Peyer's patch (tissue), 4 donors: ENCODE results near the gene HDAC4. TPM values are rescaled to one million over a fixed set of nuclear protein-coding genes. Genes with fewer than 3 reads are reported as not detected.

Source experiments
- DNase-seq, 3 donors: peaks; one replicate each; pipeline ENCODE4 v3.0.0-alpha.2; 2017 to 2019
- H3K27ac ChIP-seq, 4 donors: fragments of 200-600 bp; sonication (generic); one replicate each; pipeline ENCODE4 v1.5.1; 2016 to 2019
- H3K27me3 ChIP-seq, 2 donors: fragments of 200-600 bp; sonication (generic); one replicate each; pipeline ENCODE4 v1.5.1; 2019
- H3K36me3 ChIP-seq, 3 donors: fragments of 200-600 bp; sonication (generic); one replicate each; pipeline ENCODE4 v1.5.1; 2016 to 2019
- H3K4me1 ChIP-seq, 4 donors: fragments of 200-600 bp; sonication (generic); one replicate each; pipeline ENCODE4 v1.5.1; 2016 to 2019
- H3K4me3 ChIP-seq, 4 donors: fragments of 200-600 bp; sonication (generic); 1 replicate in 3 of 4; 2 replicates in 1 of 4; pipeline ENCODE4 v1.5.1; 2016 to 2019; ENCODE audit warnings: mild to moderate bottlenecking in 1 of 4
- H3K9me3 ChIP-seq, 4 donors: fragments of 200-600 bp; sonication (generic); one replicate each; pipeline ENCODE4 v1.5.1; 2016 to 2019; ENCODE audit warnings: mild to moderate bottlenecking in 1 of 4
- POLR2A ChIP-seq, 2 donors: fragments of 450-650 bp; IDR thresholded peaks; one replicate each; pipeline ENCODE4 v1.5.1; 2017; ENCODE audit warnings: antibody characterized with exemption in 2 of 2, mild to moderate bottlenecking in 2 of 2, moderate library complexity in 2 of 2
- total RNA-seq, 4 donors: library from RNA; depleted of rRNA; stranded (reverse); fragments of >200 nt; gene quantifications; one replicate each; pipeline ENCODE4 v1.1.0, GENCODE V29; 2016
- TF ChIP-seq, protein P1 (sequence below), 6 experiments: fragments of 450-650 bp in 4 of 6; fragments of 200-600 bp in 2 of 6; sonication (generic) in 1 of 6; IDR thresholded peaks; one replicate each; pipeline ENCODE4 v1.5.1; 2017 to 2019; ENCODE audit warnings: antibody characterized with exemption in 6 of 6, mild to moderate bottlenecking in 3 of 6, moderate library complexity in 1 of 6

Gene HDAC4
- total RNA-seq, 4 donors from 2014 or later: 28.9 to 198 (median 102) TPM

- no peak for DNase-seq
- H3K27ac ChIP-seq: peak overlapping the region in 2 of 4 donors; percentile 11 to 72
- peaks cover 0 to 52% (median 0%) of the 10 kb centered on the region in 3 donors for H3K36me3 ChIP-seq
Observed at GRCh38 chr2:239110595-239111048, 290.2 kb downstream of the HDAC4 start.

DNA sequence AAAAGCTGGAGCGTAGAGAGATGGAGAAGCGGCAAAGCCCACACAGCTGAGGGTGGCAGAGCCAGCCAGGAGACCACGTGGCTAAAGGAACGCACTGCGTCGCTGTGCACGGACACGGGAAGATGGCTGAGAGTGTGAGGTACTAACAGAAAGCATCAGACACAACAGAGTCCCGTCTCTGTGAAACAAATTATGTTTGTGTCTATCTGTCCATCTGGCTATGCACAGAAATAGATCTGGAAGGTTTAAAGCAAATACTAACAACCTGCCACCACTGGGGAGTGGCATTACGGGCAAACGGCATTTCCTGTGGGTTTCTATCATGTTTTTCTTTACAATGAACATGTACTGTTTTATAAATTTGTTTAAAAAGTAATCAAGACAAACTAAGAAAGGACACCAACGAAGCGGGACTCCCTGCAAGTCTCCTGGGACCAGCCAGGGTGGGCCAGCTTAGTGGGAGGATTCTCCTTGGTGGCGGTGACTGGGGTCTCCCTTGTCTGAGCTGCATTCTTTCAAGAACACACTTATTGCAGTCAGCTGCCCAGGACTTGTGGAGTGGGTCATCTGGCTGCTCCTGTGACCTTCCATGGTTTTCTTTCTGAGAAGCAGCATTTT, 290.8 kb downstream of the HDAC4 start:
- TF ChIP-seq, protein P1, sequence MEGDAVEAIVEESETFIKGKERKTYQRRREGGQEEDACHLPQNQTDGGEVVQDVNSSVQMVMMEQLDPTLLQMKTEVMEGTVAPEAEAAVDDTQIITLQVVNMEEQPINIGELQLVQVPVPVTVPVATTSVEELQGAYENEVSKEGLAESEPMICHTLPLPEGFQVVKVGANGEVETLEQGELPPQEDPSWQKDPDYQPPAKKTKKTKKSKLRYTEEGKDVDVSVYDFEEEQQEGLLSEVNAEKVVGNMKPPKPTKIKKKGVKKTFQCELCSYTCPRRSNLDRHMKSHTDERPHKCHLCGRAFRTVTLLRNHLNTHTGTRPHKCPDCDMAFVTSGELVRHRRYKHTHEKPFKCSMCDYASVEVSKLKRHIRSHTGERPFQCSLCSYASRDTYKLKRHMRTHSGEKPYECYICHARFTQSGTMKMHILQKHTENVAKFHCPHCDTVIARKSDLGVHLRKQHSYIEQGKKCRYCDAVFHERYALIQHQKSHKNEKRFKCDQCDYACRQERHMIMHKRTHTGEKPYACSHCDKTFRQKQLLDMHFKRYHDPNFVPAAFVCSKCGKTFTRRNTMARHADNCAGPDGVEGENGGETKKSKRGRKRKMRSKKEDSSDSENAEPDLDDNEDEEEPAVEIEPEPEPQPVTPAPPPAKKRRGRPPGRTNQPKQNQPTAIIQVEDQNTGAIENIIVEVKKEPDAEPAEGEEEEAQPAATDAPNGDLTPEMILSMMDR (IDR thresholded peaks at IDR 0.05): no peak
- TF ChIP-seq POLR2A (IDR thresholded peaks at IDR 0.05): no peak
- no peaks in the 10 kb centered on the region for H3K27me3 ChIP-seq
- H3K4me1 ChIP-seq: peaks cover 0 to 19% (median 0%) of the 10 kb centered on the region in 4 donors
- no peak overlapping the region for H3K4me3 ChIP-seq
- H3K27ac ChIP-seq: peak overlapping the region in 1 of 4 donors; percentile 72
- H3K36me3 ChIP-seq: peaks cover 0 to 58% (median 0%) of the 10 kb centered on the region in 3 donors
- DNase-seq: no peak
- no peaks in the 10 kb centered on the region for H3K9me3 ChIP-seq

More at GRCh38 chr2:239110595-239111048, 290.2 kb downstream of the HDAC4 start:
- Histone ChIP-seq H3K9me3 (no peaks in the 10 kb centered on the region), H3K27me3 (no peaks in the 10 kb centered on the region), H3K4me3 (no peak overlapping the region), H3K4me1 (peaks cover 0 to 19% (median 0%) of the 10 kb centered on the region in 4 donors)
- TF ChIP-seq, protein P1 (IDR thresholded peaks at IDR 0.05): no peak
- no peak for TF ChIP-seq POLR2A (IDR thresholded peaks at IDR 0.05)

DNA sequence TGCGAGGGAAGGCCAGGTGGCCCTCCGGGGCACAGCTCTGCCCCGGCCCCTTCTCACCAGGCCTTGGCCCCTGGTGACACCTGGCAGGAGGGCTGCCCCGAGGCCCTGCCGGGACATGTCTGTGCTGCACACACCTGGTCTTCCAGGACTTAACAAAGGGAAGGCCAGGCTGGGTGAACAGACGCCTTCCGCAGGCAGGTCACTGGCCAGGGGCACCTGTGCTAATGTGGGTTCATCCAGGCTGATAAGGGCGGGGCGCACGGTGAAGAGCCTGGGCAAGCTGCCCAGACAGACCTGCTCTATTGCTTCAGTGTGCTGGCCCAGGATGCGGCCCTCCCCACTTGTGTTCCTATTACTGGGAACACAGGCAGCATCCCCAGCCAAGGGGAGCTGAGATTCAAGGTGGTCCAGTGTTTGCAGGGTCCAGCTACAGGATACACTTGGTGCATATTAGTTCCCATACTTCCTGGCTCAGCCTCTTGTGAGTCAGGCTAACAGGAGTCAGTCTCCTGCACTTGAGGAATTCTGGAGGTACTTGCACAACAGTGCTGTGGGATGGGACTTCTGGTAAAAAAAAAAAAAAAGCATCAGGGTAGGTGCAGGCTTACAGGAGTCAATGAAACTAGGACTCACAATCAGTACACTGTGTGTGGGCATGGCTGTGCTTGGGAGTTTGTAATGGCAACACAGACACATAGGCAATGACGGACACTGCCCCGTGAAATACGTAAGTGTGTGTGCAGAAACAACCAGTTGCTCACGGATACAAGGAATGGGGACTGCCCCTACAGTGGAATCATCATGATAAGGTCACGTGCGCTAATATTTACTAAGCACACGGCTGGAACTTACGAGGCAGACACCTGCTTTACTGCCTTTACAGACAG, 291.5 kb downstream of the HDAC4 start:
- peak overlapping the region in 2 of 4 donors; percentile 49 to 72 for H3K27ac ChIP-seq
- H3K27me3 ChIP-seq: no peaks in the 10 kb centered on the region
- peaks cover 0 to 65% (median 0%) of the 10 kb centered on the region in 3 donors for H3K36me3 ChIP-seq
- peak in 2 of 3 donors; percentile 72 to 80 for DNase-seq
- H3K4me3 ChIP-seq: no peak overlapping the region
- H3K4me1 ChIP-seq: peaks cover 0 to 19% (median 0%) of the 10 kb centered on the region in 4 donors
- no peak for TF ChIP-seq POLR2A (IDR thresholded peaks at IDR 0.05)
- TF ChIP-seq, protein P1 (IDR thresholded peaks at IDR 0.05): no peak
- no peaks in the 10 kb centered on the region for H3K9me3 ChIP-seq

DNA sequence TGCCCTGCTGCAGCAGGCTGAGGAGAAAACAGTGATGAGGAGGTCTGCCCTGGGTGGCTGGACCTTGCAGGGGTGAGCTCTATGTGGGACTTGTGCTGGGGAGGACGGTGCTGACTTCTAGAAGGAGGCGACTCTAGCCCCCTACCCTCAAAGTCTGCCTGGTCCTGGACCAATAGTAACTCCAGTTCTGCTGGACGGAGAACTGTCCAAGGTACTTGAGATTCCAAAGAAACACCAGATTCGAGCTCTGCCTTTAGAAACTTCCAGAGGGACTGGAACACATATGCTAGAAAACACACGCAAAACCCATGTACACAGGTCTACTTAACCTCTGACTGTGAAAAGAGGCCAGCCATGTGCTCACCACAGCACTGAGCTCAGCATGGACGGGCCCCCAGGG, 292.4 kb downstream of the HDAC4 start:
- Histone ChIP-seq H3K36me3 (peaks cover 0 to 72% (median 0%) of the 10 kb centered on the region in 3 donors), H3K4me1 (peaks cover 0 to 13% (median 0%) of the 10 kb centered on the region in 4 donors), H3K27me3 (no peaks in the 10 kb centered on the region), H3K9me3 (no peaks in the 10 kb centered on the region), H3K4me3 (no peak overlapping the region), H3K27ac (peak overlapping the region in 2 of 4 donors; percentile 49 to 72)
- no peak for TF ChIP-seq POLR2A (IDR thresholded peaks at IDR 0.05)
- TF ChIP-seq, protein P1 (IDR thresholded peaks at IDR 0.05): no peak
- no peak for DNase-seq

DNA sequence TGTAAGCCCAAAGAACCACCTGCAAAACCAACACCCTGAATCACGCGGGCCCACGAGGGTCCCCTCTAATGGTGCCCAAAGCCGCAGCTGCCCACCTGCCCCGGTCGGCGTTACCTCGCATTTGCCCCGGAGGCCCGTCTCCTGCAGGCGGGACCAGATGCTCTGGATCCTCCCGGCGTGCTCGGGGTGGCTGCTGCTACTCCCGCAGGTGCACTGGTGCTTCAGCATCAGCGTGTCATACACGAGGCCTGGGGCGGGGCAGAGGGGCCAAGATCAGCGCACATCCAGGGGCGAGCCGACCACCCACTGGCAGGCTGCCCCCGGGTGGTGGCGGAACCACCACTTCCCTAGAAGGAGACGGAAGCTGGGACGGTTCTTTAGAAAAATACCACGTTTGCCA, 292.9 kb downstream of the HDAC4 start:
- H3K4me3 ChIP-seq: no peak overlapping the region
- no peak for DNase-seq
- no peak overlapping the region for H3K27ac ChIP-seq
- H3K27me3 ChIP-seq: no peaks in the 10 kb centered on the region
- H3K9me3 ChIP-seq: no peaks in the 10 kb centered on the region
- H3K36me3 ChIP-seq: peaks cover 0 to 78% (median 0%) of the 10 kb centered on the region in 3 donors
- no peak for TF ChIP-seq POLR2A (IDR thresholded peaks at IDR 0.05)
- TF ChIP-seq, protein P1 (IDR thresholded peaks at IDR 0.05): no peak
- H3K4me1 ChIP-seq: peaks cover 0 to 8% (median 0%) of the 10 kb centered on the region in 4 donors
